GM23248 (cell line): ENCODE measurements around the gene RWDD4. TPM values are rescaled to one million over a fixed set of nuclear protein-coding genes. Genes with fewer than 3 reads are reported as not detected.

Source experiments
- DNase-seq: peaks from one replicate; pipeline ENCODE4 v3.0.0-alpha.2; 2015
- H2AFZ ChIP-seq: fragments of 200-600 bp; sonication (generic); 2 replicates; pipeline ENCODE4 v1.6.1; 2016; ENCODE audit warnings: antibody characterized with exemption
- H3F3A ChIP-seq: fragments of 200-600 bp; sonication (generic); 2 replicates; pipeline ENCODE4 v1.6.1; 2016; ENCODE audit warnings: mild to moderate bottlenecking, antibody characterized with exemption, mixed run types; ENCODE audit not compliant: insufficient read depth
- H3K27ac ChIP-seq: fragments of 200-600 bp; sonication (generic); 2 replicates; pipeline ENCODE4 v1.5.1; 2016; ENCODE audit warnings: mild to moderate bottlenecking
- H3K27me3 ChIP-seq: fragments of 200-600 bp; sonication (generic); replicated peaks from 2 replicates; pipeline ENCODE4 v1.6.1; 2016; ENCODE audit warnings: mild to moderate bottlenecking; ENCODE audit not compliant: insufficient read depth
- H3K36me3 ChIP-seq: fragments of 200-600 bp; sonication (generic); 2 replicates; pipeline ENCODE4 v1.6.1; 2016; ENCODE audit warnings: low read depth, mild to moderate bottlenecking
- H3K4me1 ChIP-seq: fragments of 200-600 bp; sonication (generic); 2 replicates; pipeline ENCODE4 v1.6.1; 2016; ENCODE audit warnings: mild to moderate bottlenecking; ENCODE audit not compliant: insufficient read depth
- H3K4me2 ChIP-seq: fragments of 200-600 bp; sonication (generic); one replicate; pipeline ENCODE4 v1.6.1; 2016; ENCODE audit warnings: mild to moderate bottlenecking; ENCODE audit not compliant: unreplicated experiment
- H3K4me3 ChIP-seq: fragments of 200-600 bp; sonication (generic); 2 replicates; pipeline ENCODE4 v1.5.1; 2016; ENCODE audit warnings: mild to moderate bottlenecking
- H3K79me2 ChIP-seq: fragments of 200-600 bp; sonication (generic); 2 replicates; pipeline ENCODE4 v1.6.1; 2016; ENCODE audit warnings: mild to moderate bottlenecking; ENCODE audit not compliant: insufficient read depth
- H3K9ac ChIP-seq: fragments of 200-600 bp; sonication (generic); 2 replicates; pipeline ENCODE4 v1.6.1; 2016; ENCODE audit warnings: mild to moderate bottlenecking
- H3K9me2 ChIP-seq: fragments of 200-600 bp; sonication (generic); 2 replicates; pipeline ENCODE4 v1.6.1; 2016; ENCODE audit warnings: mixed run types, mild to moderate bottlenecking, moderate library complexity; ENCODE audit not compliant: insufficient read depth
- H3K9me3 ChIP-seq: fragments of 200-600 bp; sonication (generic); one replicate; pipeline ENCODE4 v1.6.1; 2017; ENCODE audit warnings: low read depth
- H4K20me1 ChIP-seq: fragments of 200-600 bp; sonication (generic); 2 replicates; pipeline ENCODE4 v1.6.0; 2016; ENCODE audit not compliant: insufficient read depth
- EZH2 ChIP-seq: fragments of 200-600 bp; sonication (generic); IDR thresholded peaks from 2 replicates; pipeline ENCODE4 v1.6.1; 2018; ENCODE audit warnings: antibody characterized with exemption, mild to moderate bottlenecking; ENCODE audit not compliant: insufficient read depth, poor library complexity, severe bottlenecking
- EZH2phosphoT487 ChIP-seq: fragments of 200-600 bp; sonication (generic); IDR thresholded peaks from 2 replicates; pipeline ENCODE4 v1.6.1; 2018; ENCODE audit warnings: antibody characterized with exemption, moderate library complexity, mild to moderate bottlenecking, low read depth; ENCODE audit not compliant: insufficient read depth
- WGBS, 2 experiments: methylation state at CpG; one replicate each; pipeline ENCODE4 v1.1.6; 2015 to 2017; ENCODE audit warnings: low lambda C conversion rate in 2 of 2, low coverage in 1 of 2; ENCODE audit errors: missing lambda C conversion rate in 2 of 2; 5-methylcytosine and 5-hydroxymethylcytosine counted together
- in situ Hi-C: fragments of 300-500 bp; cut with MboI; formaldehyde crosslinking; loops from 2 replicates; pipeline ENCODE4 v1.15.0; 2020
- polyA plus RNA-seq: library from polyadenylated mRNA; unstranded; fragments of >200 nt; fragmentation: Nextera tagmentation; extraction: Ambion mirVana; gene quantifications from 2 replicates; pipeline ENCODE4 v1.2.1, GENCODE V29; 2016
- total RNA-seq: library from RNA; depleted of rRNA; stranded (reverse); fragments of >200 nt; shearing (Covaris generic); gene quantifications from 2 replicates; pipeline ENCODE4 v1.2.3, GENCODE V29; 2014

Gene RWDD4
- total and polyA plus RNA-seq, 2 experiments from 2014 or later, result 38.0 to 41.6 TPM

DNA sequence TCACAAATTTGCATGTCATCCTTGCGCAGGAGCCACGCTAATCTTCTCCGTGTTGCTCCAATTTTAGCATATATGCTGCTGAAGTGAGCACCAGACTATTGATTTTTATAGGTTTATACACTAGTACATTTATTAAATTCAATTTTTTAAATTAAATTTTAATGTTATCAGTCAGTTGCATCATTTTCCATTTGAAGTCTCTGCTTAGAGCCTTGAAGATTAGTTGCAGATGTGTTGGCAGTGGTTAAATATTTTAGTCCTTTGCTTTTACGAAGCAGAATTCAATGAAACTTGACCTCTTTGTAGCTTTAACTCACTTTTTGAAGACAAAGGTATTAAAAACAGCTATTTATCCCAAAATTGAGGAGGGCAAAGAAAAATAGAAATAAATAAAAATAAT lies 16.6 kb upstream of the RWDD4 start:
- no peak overlapping the region for H2AFZ ChIP-seq
- DNase-seq, result peak; percentile 50
- H3F3A ChIP-seq, result no peaks in the 10 kb centered on the region
- peaks cover 46% of the 10 kb centered on the region for H3K36me3 ChIP-seq
- H3K4me1 ChIP-seq, result peaks cover 5% of the 10 kb centered on the region; the same call in 1 of the 2 replicates
- H3K27me3 ChIP-seq, result no peaks in the 10 kb centered on the region
- WGBS, 2 experiments, result 70 to 74% methylated on average over 4 of the region's 4 CpGs
- no peaks in the 10 kb centered on the region for H3K9me2 ChIP-seq
- H4K20me1 ChIP-seq, result no peaks in the 10 kb centered on the region
- in situ Hi-C loops, result no loop called here
- no peaks in the 10 kb centered on the region for H3K9me3 ChIP-seq
- TF ChIP-seq EZH2phosphoT487 (no peak), EZH2 (no peak)
- H3K79me2 ChIP-seq, result no peaks in the 10 kb centered on the region
- no peak overlapping the region for H3K4me3 ChIP-seq
- H3K27ac ChIP-seq, result peak overlapping the region; percentile 24; the same call in 1 of the 2 replicates
- 0 out of 2 replicates have a peak overlapping the region, but pooled peaks have one; percentile 18 for H3K9ac ChIP-seq
- H3K4me2 ChIP-seq, result no peak overlapping the region

DNA sequence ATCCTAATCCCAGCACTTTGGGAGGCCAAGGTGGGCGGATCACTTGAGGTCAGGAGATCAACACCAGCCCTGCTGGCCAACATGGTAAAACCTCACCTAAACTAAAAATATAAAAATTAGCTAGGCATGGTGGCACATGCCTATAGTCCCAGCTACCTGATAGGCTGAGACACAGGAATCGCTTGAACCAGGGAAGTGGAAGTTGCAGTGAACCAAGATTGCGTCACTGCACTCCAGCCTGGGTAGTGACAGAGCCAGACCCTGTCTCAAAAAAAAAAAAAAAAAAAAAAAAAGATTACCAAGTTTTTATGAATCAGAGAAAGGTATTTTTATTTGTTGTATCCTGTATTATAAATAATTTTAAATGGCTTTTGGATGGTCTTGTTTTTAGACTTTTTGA lies 15.2 kb upstream of the RWDD4 start:
- Histone ChIP-seq H3K9me3 (no peaks in the 10 kb centered on the region), H3F3A (no peaks in the 10 kb centered on the region), H3K9me2 (no peaks in the 10 kb centered on the region), H3K79me2 (no peaks in the 10 kb centered on the region), H4K20me1 (no peaks in the 10 kb centered on the region), H3K4me3 (no peak overlapping the region), H3K4me2 (no peak overlapping the region), H3K27me3 (no peaks in the 10 kb centered on the region), H3K36me3 (peaks cover 50% of the 10 kb centered on the region), H3K9ac (no peak overlapping the region), H3K27ac (no peak overlapping the region), H2AFZ (no peak overlapping the region), H3K4me1 (peaks cover 5% of the 10 kb centered on the region; the same call in 1 of the 2 replicates)
- TF ChIP-seq EZH2 (no peak), EZH2phosphoT487 (no peak)
- DNase-seq, result no peak
- in situ Hi-C loops, result no loop called here
- WGBS, 2 experiments, result 98 to 99% methylated on average over 3 of the region's 3 CpGs

DNA sequence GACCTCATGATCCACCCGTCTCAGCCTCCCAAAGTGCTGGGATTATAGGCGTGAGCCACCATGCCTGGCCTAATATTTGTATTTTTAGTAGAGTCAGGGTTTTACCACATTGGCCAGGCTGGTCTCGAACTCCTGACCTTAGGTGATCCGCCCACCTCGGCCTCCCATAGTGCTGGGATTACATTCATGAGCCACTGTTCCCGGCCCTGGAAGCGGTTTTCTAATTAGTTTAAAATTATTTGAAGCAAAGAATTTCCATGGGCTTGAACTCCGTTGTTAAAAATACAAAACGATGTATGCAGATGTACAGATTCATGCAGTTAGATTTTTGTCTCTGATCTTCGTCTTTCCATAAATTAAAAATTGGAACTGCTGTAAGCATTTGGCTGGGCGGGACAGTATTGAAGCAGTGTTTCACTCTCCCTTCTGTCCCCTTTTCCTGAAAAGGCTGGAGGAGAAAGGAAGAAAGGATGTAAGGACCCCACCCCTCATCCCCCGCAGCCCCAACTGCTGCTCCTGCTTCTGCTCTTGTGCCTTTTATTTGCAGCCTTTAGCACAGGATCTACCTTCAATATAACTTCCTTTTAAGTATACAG lies 12.1 kb upstream of the RWDD4 start:
- no peaks in the 10 kb centered on the region for H3K9me2 ChIP-seq
- H3K4me3 ChIP-seq, result no peak overlapping the region
- H3K36me3 ChIP-seq, result peaks cover 60% of the 10 kb centered on the region
- 90 to 94% methylated on average over 12 of the region's 12 CpGs for WGBS, 2 experiments
- H3F3A ChIP-seq, result no peaks in the 10 kb centered on the region
- H3K27me3 ChIP-seq, result no peaks in the 10 kb centered on the region
- DNase-seq, result no peak
- H3K4me1 ChIP-seq, result peaks cover 5% of the 10 kb centered on the region; the same call in 1 of the 2 replicates
- H2AFZ ChIP-seq, result no peak overlapping the region
- no peak overlapping the region for H3K27ac ChIP-seq
- no peak overlapping the region for H3K4me2 ChIP-seq
- no peaks in the 10 kb centered on the region for H4K20me1 ChIP-seq
- in situ Hi-C loops, result no loop called here
- no peak overlapping the region for H3K9ac ChIP-seq
- peaks cover 7% of the 10 kb centered on the region; the same call in 1 of the 2 replicates for H3K79me2 ChIP-seq
- H3K9me3 ChIP-seq, result no peaks in the 10 kb centered on the region
- TF ChIP-seq EZH2phosphoT487 (no peak), EZH2 (no peak)

GRCh38 chr4:183670251-183670650 lies 11.3 kb upstream of the RWDD4 start:
- Histone ChIP-seq H3K9ac (no peak overlapping the region), H2AFZ (no peak overlapping the region), H4K20me1 (no peaks in the 10 kb centered on the region), H3K79me2 (peaks cover 15% of the 10 kb centered on the region; the same call in 1 of the 2 replicates), H3K36me3 (peaks cover 66% of the 10 kb centered on the region), H3K9me2 (no peaks in the 10 kb centered on the region), H3K4me2 (no peak overlapping the region), H3K4me1 (peaks cover under 1% of the 10 kb centered on the region; the same call in 1 of the 2 replicates), H3K27ac (no peak overlapping the region), H3K9me3 (no peaks in the 10 kb centered on the region), H3K27me3 (no peaks in the 10 kb centered on the region), H3F3A (no peaks in the 10 kb centered on the region), H3K4me3 (no peak overlapping the region)
- WGBS, 2 experiments, result 81 to 85% methylated on average over 3 of the region's 3 CpGs
- TF ChIP-seq EZH2 (no peak), EZH2phosphoT487 (no peak)
- in situ Hi-C loops, result no loop called here
- DNase-seq, result no peak

- Histone ChIP-seq H3F3A (no peaks in the 10 kb centered on the region), H3K79me2 (peaks cover 53% of the 10 kb centered on the region), H4K20me1 (no peaks in the 10 kb centered on the region), H3K9ac (no peak overlapping the region), H3K27ac (no peak overlapping the region), H3K4me2 (no peak overlapping the region), H3K27me3 (no peaks in the 10 kb centered on the region), H3K4me1 (no peaks in the 10 kb centered on the region), H3K9me2 (no peaks in the 10 kb centered on the region), H3K9me3 (no peaks in the 10 kb centered on the region), H3K36me3 (peaks cover 52% of the 10 kb centered on the region), H3K4me3 (no peak overlapping the region), H2AFZ (no peak overlapping the region)
- in situ Hi-C loops, result no loop called here
- TF ChIP-seq EZH2phosphoT487 (no peak), EZH2 (no peak)
- no peak for DNase-seq
- WGBS, 2 experiments, result 96 to 100% methylated on average over 1 of the region's 1 CpG
Measured at GRCh38 chr4:183666088-183666487, 7.1 kb upstream of the RWDD4 start.
